ENCODE measurements around the gene TBX1.

Gene TBX1

GRCh38 chr22:19779685-19780268 lies 19.2 kb downstream of the TBX1 start:
- H3K36me3 ChIP-seq (ENCODE audit: insufficient read depth), result no peaks in the 10 kb centered on the region
- no peaks in the 10 kb centered on the region; the same call in 1 of the 2 replicates for H3K27me3 ChIP-seq (ENCODE audit: insufficient read depth, low read depth)
- H4K20me1 ChIP-seq (ENCODE audit: insufficient read depth), result no peaks in the 10 kb centered on the region
- no peaks in the 10 kb centered on the region for H3K4me1 ChIP-seq (ENCODE audit: low read depth, poor library complexity, severe bottlenecking)
- H3K79me2 ChIP-seq (ENCODE audit: insufficient read depth, low read depth), result no peaks in the 10 kb centered on the region
- H3K9ac ChIP-seq, result no peak overlapping the region
- TF ChIP-seq CTCF (conservative IDR thresholded peaks at IDR 0.05; ENCODE audit: low read depth, low read length), result no peak
- peak overlapping the region; percentile 34; the same call in 1 of the 2 replicates for H3K4me2 ChIP-seq
- no peak overlapping the region for H3K4me3 ChIP-seq (IDR thresholded peaks at IDR 0.05; ENCODE audit: insufficient read depth, low read depth, low read length)
- peak overlapping the region; percentile 37; the same call in 1 of the 2 replicates for H3K27ac ChIP-seq
- 0 out of 2 replicates have a peak overlapping the region, but pooled peaks have one; percentile 55 for H2AFZ ChIP-seq (ENCODE audit: low read depth)

GRCh38 chr22:19782533-19782932 lies 22.0 kb downstream of the TBX1 start:
- H3K79me2 ChIP-seq (ENCODE audit: insufficient read depth, low read depth), result no peaks in the 10 kb centered on the region
- no peak overlapping the region for H2AFZ ChIP-seq (ENCODE audit: low read depth)
- no peak for TF ChIP-seq CTCF (conservative IDR thresholded peaks at IDR 0.05; ENCODE audit: low read depth, low read length)
- no peaks in the 10 kb centered on the region for H3K27me3 ChIP-seq (ENCODE audit: insufficient read depth, low read depth)
- no peaks in the 10 kb centered on the region for H4K20me1 ChIP-seq (ENCODE audit: insufficient read depth)
- no peaks in the 10 kb centered on the region for H3K36me3 ChIP-seq (ENCODE audit: insufficient read depth)
- H3K4me1 ChIP-seq (ENCODE audit: low read depth, poor library complexity, severe bottlenecking), result no peaks in the 10 kb centered on the region
- no peak overlapping the region for H3K4me3 ChIP-seq (IDR thresholded peaks at IDR 0.05; ENCODE audit: insufficient read depth, low read depth, low read length)
- no peak overlapping the region for H3K4me2 ChIP-seq
- H3K9ac ChIP-seq, result no peak overlapping the region
- H3K27ac ChIP-seq, result no peak overlapping the region

- Histone ChIP-seq H3K27me3 (ENCODE audit: insufficient read depth, low read depth) (no peaks in the 10 kb centered on the region), H3K4me1 (ENCODE audit: low read depth, poor library complexity, severe bottlenecking) (no peaks in the 10 kb centered on the region), H3K79me2 (ENCODE audit: insufficient read depth, low read depth) (no peaks in the 10 kb centered on the region), H4K20me1 (ENCODE audit: insufficient read depth) (no peaks in the 10 kb centered on the region), H3K36me3 (ENCODE audit: insufficient read depth) (no peaks in the 10 kb centered on the region), H3K27ac (no peak overlapping the region), H3K4me2 (no peak overlapping the region), H3K9ac (no peak overlapping the region), H3K4me3 (IDR thresholded peaks at IDR 0.05; ENCODE audit: insufficient read depth, low read depth, low read length) (no peak overlapping the region), H2AFZ (ENCODE audit: low read depth) (no peak overlapping the region)
- TF ChIP-seq CTCF (conservative IDR thresholded peaks at IDR 0.05; ENCODE audit: low read depth, low read length), result no peak
Observed at GRCh38 chr22:19783586-19784383, 23.2 kb downstream of the TBX1 start.

DNA sequence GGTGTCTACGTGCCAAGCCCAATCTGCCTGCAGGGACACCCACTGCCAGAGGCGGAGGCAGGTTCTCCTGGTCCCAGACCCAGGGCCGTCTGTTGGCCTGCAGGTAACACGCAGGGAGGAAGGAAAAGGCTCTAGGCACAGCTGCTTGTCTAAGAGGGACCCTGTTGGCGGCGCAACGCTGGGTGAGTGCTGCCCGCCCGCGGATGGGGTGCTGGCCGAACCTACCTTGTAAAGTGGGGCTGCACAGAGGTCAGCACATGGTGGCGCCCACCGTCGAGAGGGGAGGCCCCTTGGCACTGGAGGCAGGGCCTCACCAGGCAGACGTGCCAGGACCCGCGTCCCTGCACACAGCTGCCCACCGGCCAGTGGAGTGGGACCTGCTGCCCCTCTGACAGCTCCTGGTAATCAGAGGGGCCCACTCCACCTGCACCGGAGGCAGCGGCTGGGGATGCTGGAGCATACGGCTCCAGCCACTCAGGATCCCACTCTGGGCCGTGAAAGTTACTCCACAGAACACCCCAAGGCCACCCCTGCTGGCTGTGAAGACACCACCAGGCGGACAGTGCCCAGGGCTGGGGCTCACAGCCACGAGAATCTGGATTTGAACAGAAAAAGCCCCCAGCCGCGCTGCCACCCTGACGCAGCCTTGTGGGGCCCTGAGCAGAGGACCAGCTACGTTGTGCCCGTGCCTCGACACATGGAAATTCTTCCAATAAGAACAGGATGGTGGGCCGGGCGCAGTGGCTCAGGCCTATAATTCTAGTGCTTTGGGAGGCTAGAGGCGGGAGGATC lies 24.0 kb downstream of the TBX1 start:
- no peaks in the 10 kb centered on the region for H3K27me3 ChIP-seq (ENCODE audit: insufficient read depth, low read depth)
- no peaks in the 10 kb centered on the region for H3K4me1 ChIP-seq (ENCODE audit: low read depth, poor library complexity, severe bottlenecking)
- H2AFZ ChIP-seq (ENCODE audit: low read depth), result no peak overlapping the region
- H3K79me2 ChIP-seq (ENCODE audit: insufficient read depth, low read depth), result no peaks in the 10 kb centered on the region
- H3K36me3 ChIP-seq (ENCODE audit: insufficient read depth), result no peaks in the 10 kb centered on the region
- H3K4me2 ChIP-seq, result no peak overlapping the region
- no peak overlapping the region for H3K9ac ChIP-seq
- H3K27ac ChIP-seq, result no peak overlapping the region
- no peak for TF ChIP-seq CTCF (conservative IDR thresholded peaks at IDR 0.05; ENCODE audit: low read depth, low read length)
- H3K4me3 ChIP-seq (IDR thresholded peaks at IDR 0.05; ENCODE audit: insufficient read depth, low read depth, low read length), result no peak overlapping the region
- no peaks in the 10 kb centered on the region for H4K20me1 ChIP-seq (ENCODE audit: insufficient read depth)
